HS-27A (cell line): ENCODE results near the gene TAOK1.
"Not testable (repeated sequence)": the region's sequence is repeated elsewhere in the genome, so short reads cannot be mapped to it uniquely, and the experiment has no call there.

ENCODE experiments used
- DNase-seq: peaks from one replicate; pipeline ENCODE4 v3.0.0-alpha.2; 2012; ENCODE audit warnings: low read depth, missing footprints

TAOK1 gene

DNA sequence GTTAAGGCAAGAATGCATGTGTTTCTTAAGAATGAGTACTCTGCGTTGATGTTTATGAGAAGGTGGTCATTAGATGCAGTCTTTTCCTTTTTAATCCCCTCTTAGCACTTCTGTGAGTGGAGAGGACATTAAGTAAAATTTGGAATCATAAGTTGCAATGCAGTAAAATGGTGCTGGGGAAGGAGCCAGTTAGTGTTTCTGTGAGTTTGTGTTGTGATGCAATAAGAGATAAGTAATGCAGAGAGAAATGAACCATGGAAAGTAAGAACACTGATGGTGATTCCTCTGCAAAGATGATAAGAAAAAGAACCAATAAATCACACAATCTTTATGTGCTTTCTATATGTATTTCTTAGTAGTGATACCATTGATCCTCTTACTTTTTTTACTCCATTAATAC lies 156.7 kb downstream of the TAOK1 start:
- no peak for DNase-seq

DNA sequence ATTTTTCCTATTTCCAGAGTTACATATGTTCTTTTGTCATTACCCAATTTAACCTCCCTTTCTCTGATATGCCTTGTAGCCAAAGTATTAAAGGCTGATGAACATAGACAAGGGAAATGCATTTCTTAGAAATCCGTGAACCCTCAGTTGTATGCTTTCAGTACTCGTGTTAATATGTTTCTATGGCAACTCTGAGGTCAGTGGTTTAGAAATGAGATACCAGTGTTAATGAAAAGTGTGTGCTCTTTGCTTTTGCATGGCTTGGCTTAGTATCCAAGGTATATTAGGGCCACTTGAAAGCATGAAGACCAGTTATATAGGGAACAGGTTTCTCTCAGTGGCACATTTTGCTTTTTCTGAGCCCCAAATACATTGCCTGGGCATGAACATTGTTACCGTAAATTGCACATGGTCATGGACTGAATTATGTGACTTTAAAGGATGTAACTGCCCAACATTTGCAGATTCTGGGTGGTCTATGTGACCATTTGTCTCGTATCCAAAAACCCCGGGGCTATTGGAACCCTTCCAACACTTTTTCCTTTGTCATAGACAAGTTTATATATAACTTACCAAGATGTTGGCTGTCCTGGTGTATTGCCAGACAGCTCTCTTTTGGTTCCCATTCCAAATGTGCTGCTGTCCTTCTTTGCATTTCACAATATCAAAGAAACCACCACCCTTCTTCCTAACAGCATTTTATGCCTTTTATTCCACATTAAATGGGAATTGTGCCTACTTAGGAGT lies 159.2 kb downstream of the TAOK1 start:
- DNase-seq, result no peak

GRCh38 chr17:29555840-29556239 lies 165.7 kb downstream of the TAOK1 start:
- DNase-seq, result no peak

GRCh38 chr17:29557085-29557738 lies 167.0 kb downstream of the TAOK1 start:
- no peak for DNase-seq

DNA sequence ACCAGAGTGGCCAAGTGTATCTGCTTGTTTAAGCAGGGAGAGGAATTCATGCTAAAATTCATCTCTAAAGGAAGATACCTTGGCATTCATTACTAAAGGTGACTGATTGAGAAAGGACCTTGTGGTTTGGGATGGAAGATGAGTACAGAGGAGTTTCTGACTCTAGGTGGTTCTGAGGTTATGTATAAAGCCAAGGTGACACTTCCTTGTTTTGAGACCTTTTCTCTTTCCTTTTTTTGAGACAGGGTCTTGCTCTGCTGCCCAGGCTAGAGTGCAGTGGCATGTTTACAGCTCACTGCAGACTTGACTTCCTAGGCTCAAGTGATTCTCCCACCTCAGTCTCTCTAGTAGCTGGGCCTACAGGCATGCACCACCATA lies 167.6 kb downstream of the TAOK1 start:
- no peak for DNase-seq

- not testable (repeated sequence) for DNase-seq
These were observed 168.0 kb downstream of the TAOK1 start for GRCh38 chr17:29558139-29558538.

DNA sequence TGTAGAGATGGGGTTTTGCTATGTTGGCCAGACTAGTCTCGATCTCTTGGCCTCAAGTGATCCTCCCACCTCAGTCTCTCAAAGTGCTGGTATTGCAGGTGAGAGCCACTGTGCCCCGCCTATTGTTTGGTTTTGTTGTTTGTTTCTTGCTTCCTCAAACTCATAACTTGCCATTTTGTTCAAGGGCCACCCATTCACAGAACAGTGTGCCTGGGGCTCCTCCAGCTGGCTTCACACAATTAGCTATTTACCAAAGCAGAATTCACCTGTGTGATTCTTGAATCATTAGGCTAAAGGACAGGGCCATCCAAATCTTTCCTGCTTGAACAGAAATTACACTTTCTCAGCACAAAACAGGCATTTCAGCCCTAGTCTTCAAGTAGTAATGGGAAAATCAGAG lies 169.5 kb downstream of the TAOK1 start:
- no peak for DNase-seq

- DNase-seq, result no peak
These were observed 170.2 kb downstream of the TAOK1 start for GRCh38 chr17:29560316-29560715.

- DNase-seq, result no peak
These were observed 171.7 kb downstream of the TAOK1 start for GRCh38 chr17:29561554-29562517.

- DNase-seq, result no peak
These were observed 172.5 kb downstream of the TAOK1 start for GRCh38 chr17:29562615-29563014.

GRCh38 chr17:29563816-29564215 lies 173.7 kb downstream of the TAOK1 start:
- DNase-seq, result no peak

- DNase-seq, result no peak
These were observed 175.7 kb downstream of the TAOK1 start for GRCh38 chr17:29565643-29566472.

GRCh38 chr17:29566473-29567303 lies 176.5 kb downstream of the TAOK1 start, which contains the start of gene ABHD15:
TSS of gene ABHD15 (minus strand) at chr17:29567037. CDS start at chr17:29566966, 71 bp downstream.
- no peak for DNase-seq

- no peak for DNase-seq
These were observed 177.1 kb downstream of the TAOK1 start for GRCh38 chr17:29567304-29567553.

- DNase-seq, result no peak
These were observed 177.6 kb downstream of the TAOK1 start for GRCh38 chr17:29567554-29568330.

DNA sequence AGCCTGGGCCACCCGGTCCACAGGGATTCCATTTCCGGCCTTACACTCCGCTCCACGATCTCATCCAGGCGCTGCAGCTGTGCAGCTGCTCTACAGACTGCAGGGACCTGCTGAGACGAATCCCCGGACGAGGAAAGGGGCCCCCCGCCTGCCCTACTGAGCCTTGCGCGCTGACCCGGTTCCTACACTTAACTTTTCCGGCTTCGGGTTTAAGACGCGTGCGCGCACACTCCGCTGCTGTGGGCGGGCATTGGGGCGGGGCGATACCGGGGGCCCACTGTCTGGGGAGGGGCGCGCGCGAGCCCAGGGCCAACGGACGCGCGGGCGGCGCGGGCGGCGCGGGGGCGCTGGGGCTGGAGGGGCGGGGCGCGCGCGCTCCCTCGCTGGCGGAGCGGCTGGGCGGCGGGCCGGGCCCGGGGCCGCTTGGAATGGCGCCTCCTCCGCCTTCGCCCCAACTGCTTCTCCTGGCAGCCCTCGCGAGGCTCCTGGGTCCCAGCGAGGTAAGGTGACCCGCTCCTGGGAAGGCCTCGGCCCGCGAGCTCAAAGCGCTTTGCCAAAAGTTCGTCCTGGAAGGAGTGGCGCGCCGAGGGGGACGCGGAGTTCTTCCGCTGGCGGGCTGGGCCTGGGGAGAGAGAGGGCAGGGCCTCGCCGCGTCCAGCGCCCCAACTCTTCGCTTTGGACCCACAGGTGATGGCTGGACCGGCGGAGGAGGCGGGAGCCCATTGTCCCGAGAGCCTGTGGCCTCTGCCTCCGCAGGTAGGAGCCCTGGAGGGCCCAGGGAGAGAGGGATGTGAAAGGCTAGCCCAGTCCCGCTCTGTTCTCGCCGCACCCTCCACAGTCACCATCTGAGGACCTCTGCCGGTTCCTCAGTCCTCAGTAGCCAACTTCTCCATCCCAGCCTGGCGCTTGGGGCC lies 178.4 kb downstream of the TAOK1 start, which contains the start of gene TP53I13:
TSS of gene TP53I13 (plus strand) at position 371 of the 914 bp plus-strand sequence. CDS start at position 429, 58 bp downstream.
- DNase-seq, result no peak

- no peak for DNase-seq
These were observed 179.2 kb downstream of the TAOK1 start for GRCh38 chr17:29569245-29569950.

DNA sequence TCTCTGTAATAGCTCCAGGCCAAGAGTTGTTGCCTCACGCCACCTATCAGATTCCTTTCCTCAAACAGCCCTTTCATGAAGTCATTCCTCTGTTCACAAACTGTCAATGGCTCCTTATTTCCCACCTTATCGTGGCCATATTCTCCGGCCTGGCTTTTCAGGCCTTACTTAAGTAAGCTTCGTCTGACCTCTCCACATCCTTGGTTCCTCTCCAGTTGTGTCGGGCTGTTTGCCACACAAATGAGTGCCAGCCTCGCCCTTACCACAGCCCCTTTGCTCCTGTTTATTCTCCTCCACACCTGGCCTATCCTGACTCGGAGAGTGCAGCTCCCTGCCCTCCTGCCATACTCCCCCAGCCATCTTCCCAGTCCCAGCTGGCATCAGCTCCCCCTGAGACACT lies 180.4 kb downstream of the TAOK1 start:
- no peak for DNase-seq
